ENCODE measurements around the gene PCDHGA1.
"Not testable (repeated sequence)": the region's sequence is repeated elsewhere in the genome, so short reads cannot be mapped to it uniquely, and the experiment has no call there.

Gene PCDHGA1

DNA sequence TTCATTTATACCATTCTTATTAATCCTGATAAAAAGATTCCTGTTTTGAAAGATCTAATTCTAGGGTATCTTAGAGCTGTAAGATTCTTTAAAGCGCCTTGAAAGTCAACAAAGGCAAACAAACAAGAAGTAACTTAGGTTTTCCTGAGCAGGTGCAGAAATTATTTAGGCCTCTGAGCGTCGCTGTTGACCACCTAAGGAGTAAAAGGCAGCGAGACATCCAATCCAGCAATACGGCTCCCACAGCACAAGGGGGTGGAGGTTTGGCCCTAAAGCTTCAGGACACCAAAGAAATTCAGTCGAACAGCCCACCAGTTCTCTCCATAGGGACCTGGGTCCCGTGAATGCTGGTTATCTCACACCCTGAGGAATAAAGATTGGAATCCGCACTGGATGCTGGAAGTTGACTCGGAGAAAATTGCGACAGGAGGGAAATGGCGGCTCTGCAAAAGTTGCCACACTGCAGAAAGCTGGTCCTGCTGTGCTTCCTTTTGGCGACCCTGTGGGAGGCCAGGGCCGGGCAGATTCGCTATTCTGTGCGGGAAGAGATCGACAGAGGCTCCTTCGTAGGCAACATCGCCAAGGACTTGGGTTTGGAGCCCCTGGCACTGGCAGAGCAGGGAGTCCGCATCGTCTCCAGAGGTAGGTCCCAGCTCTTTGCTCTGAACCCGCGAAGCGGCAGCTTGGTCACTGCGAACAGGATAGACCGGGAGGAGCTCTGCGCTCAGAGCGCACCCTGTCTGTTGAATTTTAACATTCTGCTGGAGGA is 8.4 kb downstream of the PCDHGA1 start, which contains the start of gene PCDHGA2:
Gene PCDHGA2, plus strand, starts transcription at position 223 of the 769 bp plus-strand sequence.
- peak; percentile 42 for DNase-seq (ENCODE audit: low read depth, low spot score)
- Histone ChIP-seq H3K9me3 (ENCODE audit: insufficient read depth, low read length) (peaks cover 28% of the 10 kb centered on the region), H3K4me1 (ENCODE audit: insufficient read depth, insufficient read length) (no peaks in the 10 kb centered on the region), H3K36me3 (ENCODE audit: insufficient read depth, insufficient read length, low read length) (no peaks in the 10 kb centered on the region), H3K27me3 (ENCODE audit: insufficient read depth, insufficient read length) (no peaks in the 10 kb centered on the region), H3K4me3 (ENCODE audit: insufficient read length, low read depth) (no peak within 1 kb of the TSS), H3K9ac (ENCODE audit: insufficient read length, low read depth) (no peak within 1 kb of the TSS)
- no peak for TF ChIP-seq ZNF274 (IDR thresholded peaks at IDR 0.05; ENCODE audit: low read depth, low read length)
- no peak for TF ChIP-seq YY1 (IDR thresholded peaks at IDR 0.05; ENCODE audit: insufficient read depth, insufficient read length)
- no peak for TF ChIP-seq SUZ12 (IDR thresholded peaks at IDR 0.05; ENCODE audit: extremely low read depth, insufficient read depth, insufficient read length)

DNA sequence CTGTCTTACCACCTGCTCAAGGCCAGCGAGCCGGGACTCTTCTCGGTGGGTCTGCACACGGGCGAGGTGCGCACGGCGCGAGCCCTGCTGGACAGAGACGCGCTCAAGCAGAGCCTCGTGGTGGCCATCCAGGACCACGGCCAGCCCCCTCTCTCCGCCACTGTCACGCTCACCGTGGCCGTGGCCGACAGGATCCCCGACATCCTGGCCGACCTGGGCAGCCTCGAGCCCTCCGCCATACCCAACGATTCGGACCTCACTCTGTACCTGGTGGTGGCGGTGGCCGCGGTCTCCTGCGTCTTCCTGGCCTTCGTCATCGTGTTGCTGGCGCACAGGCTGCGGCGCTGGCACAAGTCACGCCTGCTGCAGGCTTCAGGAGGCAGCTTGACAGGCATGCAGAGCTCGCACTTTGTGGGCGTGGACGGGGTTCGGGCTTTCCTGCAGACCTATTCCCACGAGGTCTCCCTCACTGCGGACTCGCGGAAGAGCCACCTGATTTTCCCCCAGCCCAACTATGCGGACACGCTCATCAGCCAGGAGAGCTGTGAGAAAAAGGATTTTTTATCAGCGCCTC is 10.6 kb downstream of the PCDHGA1 start:
- DNase-seq (ENCODE audit: low read depth, low spot score); H3K27me3 ChIP-seq (ENCODE audit: insufficient read depth, insufficient read length); H3K4me3 ChIP-seq (ENCODE audit: insufficient read length, low read depth); H3K36me3 ChIP-seq (ENCODE audit: insufficient read depth, insufficient read length, low read length); H3K9ac ChIP-seq (ENCODE audit: insufficient read length, low read depth); H3K4me1 ChIP-seq (ENCODE audit: insufficient read depth, insufficient read length): not testable (repeated sequence)
- H3K9me3 ChIP-seq (ENCODE audit: insufficient read depth, low read length) = peaks cover 44% of the 10 kb centered on the region

GRCh38 chr5:141342773-141343172 is 12.5 kb downstream of the PCDHGA1 start:
- no peak overlapping the region for H3K4me3 ChIP-seq (ENCODE audit: insufficient read length, low read depth)
- peaks cover 44% of the 10 kb centered on the region for H3K9me3 ChIP-seq (ENCODE audit: insufficient read depth, low read length)
- no peak for DNase-seq (ENCODE audit: low read depth, low spot score)
- H3K36me3 ChIP-seq (ENCODE audit: insufficient read depth, insufficient read length, low read length) = no peaks in the 10 kb centered on the region
- no peak overlapping the region for H3K9ac ChIP-seq (ENCODE audit: insufficient read length, low read depth)
- TF ChIP-seq YY1 (IDR thresholded peaks at IDR 0.05; ENCODE audit: insufficient read depth, insufficient read length) (no peak), SUZ12 (IDR thresholded peaks at IDR 0.05; ENCODE audit: extremely low read depth, insufficient read depth, insufficient read length) (no peak), ZNF274 (IDR thresholded peaks at IDR 0.05; ENCODE audit: low read depth, low read length) (no peak)
- no peaks in the 10 kb centered on the region for H3K4me1 ChIP-seq (ENCODE audit: insufficient read depth, insufficient read length)
- H3K27me3 ChIP-seq (ENCODE audit: insufficient read depth, insufficient read length) = no peaks in the 10 kb centered on the region

DNA sequence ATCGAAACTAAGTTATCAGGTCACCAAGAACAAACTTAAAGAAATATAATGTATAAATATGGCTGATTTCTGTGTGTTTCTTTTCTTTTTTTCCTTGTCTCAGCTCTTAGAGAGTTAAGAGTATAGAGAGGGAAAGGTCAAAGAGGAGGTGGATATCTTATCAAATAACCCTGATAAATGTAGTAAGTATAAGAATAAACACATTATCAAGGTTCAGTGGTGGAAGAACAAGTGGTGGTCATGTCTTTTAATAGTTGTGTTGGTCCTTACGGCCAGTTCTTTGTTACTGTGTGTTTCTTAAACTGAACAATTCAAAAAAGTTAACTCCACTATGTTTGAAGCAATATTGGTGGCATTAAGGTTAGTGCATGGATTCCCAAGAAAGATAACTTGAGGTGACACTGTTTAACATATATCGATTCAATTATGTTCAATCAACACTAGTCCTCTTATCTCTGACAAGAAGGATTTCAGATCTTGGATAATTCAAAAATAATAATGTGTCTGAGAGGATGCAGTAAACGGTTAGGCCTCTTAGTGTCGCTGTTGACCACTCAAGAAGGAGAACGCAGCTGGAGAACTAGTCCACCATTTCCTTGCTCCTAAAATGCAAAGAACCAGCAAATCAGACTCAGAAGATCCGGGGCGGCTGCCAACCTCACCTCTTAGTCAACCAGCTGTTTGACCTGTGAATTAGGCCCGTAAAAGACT is 13.1 kb downstream of the PCDHGA1 start, which contains the start of gene PCDHGA3:
Gene PCDHGA3, plus strand, starts transcription at position 588 of the 711 bp plus-strand sequence. CDS start 205 bp downstream, outside the sequence.
- Histone ChIP-seq H3K9me3 (ENCODE audit: insufficient read depth, low read length) (peaks cover 43% of the 10 kb centered on the region), H3K36me3 (ENCODE audit: insufficient read depth, insufficient read length, low read length) (no peaks in the 10 kb centered on the region), H3K4me1 (ENCODE audit: insufficient read depth, insufficient read length) (no peaks in the 10 kb centered on the region), H3K9ac (ENCODE audit: insufficient read length, low read depth) (no peak within 1 kb of the TSS), H3K27me3 (ENCODE audit: insufficient read depth, insufficient read length) (no peaks in the 10 kb centered on the region), H3K4me3 (ENCODE audit: insufficient read length, low read depth) (no peak within 1 kb of the TSS)
- DNase-seq (ENCODE audit: low read depth, low spot score) = no peak
- TF ChIP-seq YY1 (IDR thresholded peaks at IDR 0.05; ENCODE audit: insufficient read depth, insufficient read length) (no peak), SUZ12 (IDR thresholded peaks at IDR 0.05; ENCODE audit: extremely low read depth, insufficient read depth, insufficient read length) (no peak), ZNF274 (IDR thresholded peaks at IDR 0.05; ENCODE audit: low read depth, low read length) (no peak)

- Histone ChIP-seq H3K9me3 (ENCODE audit: insufficient read depth, low read length) (peaks cover 37% of the 10 kb centered on the region), H3K9ac (ENCODE audit: insufficient read length, low read depth) (no peak overlapping the region), H3K27me3 (ENCODE audit: insufficient read depth, insufficient read length) (no peaks in the 10 kb centered on the region), H3K36me3 (ENCODE audit: insufficient read depth, insufficient read length, low read length) (no peaks in the 10 kb centered on the region), H3K4me1 (ENCODE audit: insufficient read depth, insufficient read length) (no peaks in the 10 kb centered on the region), H3K4me3 (ENCODE audit: insufficient read length, low read depth) (no peak overlapping the region)
- no peak for TF ChIP-seq YY1 (IDR thresholded peaks at IDR 0.05; ENCODE audit: insufficient read depth, insufficient read length)
- no peak for TF ChIP-seq SUZ12 (IDR thresholded peaks at IDR 0.05; ENCODE audit: extremely low read depth, insufficient read depth, insufficient read length)
- no peak for TF ChIP-seq ZNF274 (IDR thresholded peaks at IDR 0.05; ENCODE audit: low read depth, low read length)
- DNase-seq (ENCODE audit: low read depth, low spot score) = no peak
Measured at GRCh38 chr5:141343953-141344463, 13.7 kb downstream of the PCDHGA1 start.

- H3K4me3 ChIP-seq (ENCODE audit: insufficient read length, low read depth) = no peak overlapping the region
- H3K9ac ChIP-seq (ENCODE audit: insufficient read length, low read depth) = no peak overlapping the region
- H3K4me1 ChIP-seq (ENCODE audit: insufficient read depth, insufficient read length) = no peaks in the 10 kb centered on the region
- no peaks in the 10 kb centered on the region for H3K27me3 ChIP-seq (ENCODE audit: insufficient read depth, insufficient read length)
- TF ChIP-seq SUZ12 (IDR thresholded peaks at IDR 0.05; ENCODE audit: extremely low read depth, insufficient read depth, insufficient read length) (no peak), ZNF274 (IDR thresholded peaks at IDR 0.05; ENCODE audit: low read depth, low read length) (no peak), YY1 (IDR thresholded peaks at IDR 0.05; ENCODE audit: insufficient read depth, insufficient read length) (no peak)
- DNase-seq (ENCODE audit: low read depth, low spot score) = no peak
- no peaks in the 10 kb centered on the region for H3K36me3 ChIP-seq (ENCODE audit: insufficient read depth, insufficient read length, low read length)
- H3K9me3 ChIP-seq (ENCODE audit: insufficient read depth, low read length) = peaks cover 24% of the 10 kb centered on the region
Measured at GRCh38 chr5:141345327-141345726, 15.0 kb downstream of the PCDHGA1 start.

- H3K4me1 ChIP-seq (ENCODE audit: insufficient read depth, insufficient read length); H3K9ac ChIP-seq (ENCODE audit: insufficient read length, low read depth); DNase-seq (ENCODE audit: low read depth, low spot score); H3K36me3 ChIP-seq (ENCODE audit: insufficient read depth, insufficient read length, low read length); H3K4me3 ChIP-seq (ENCODE audit: insufficient read length, low read depth); H3K27me3 ChIP-seq (ENCODE audit: insufficient read depth, insufficient read length): not testable (repeated sequence)
- peaks cover 28% of the 10 kb centered on the region for H3K9me3 ChIP-seq (ENCODE audit: insufficient read depth, low read length)
Measured at GRCh38 chr5:141346017-141346416, 15.7 kb downstream of the PCDHGA1 start.
